DND-41 (cell line): ENCODE data around the gene CCNY.

Experiments used
- CTCF ChIP-seq: IDR thresholded peaks from 2 replicates; pipeline ENCODE4 v1.5.1; 2012; ENCODE audit warnings: borderline replicate concordance, low read length, moderate library complexity, mild to moderate bottlenecking; ENCODE audit not compliant: poor library complexity, severe bottlenecking; ENCODE audit errors: extremely low read depth
- EZH2 ChIP-seq: IDR thresholded peaks from 3 replicates; pipeline ENCODE4 v1.6.1; 2012; ENCODE audit warnings: borderline replicate concordance, low read depth, mild to moderate bottlenecking, moderate library complexity, low read length, inconsistent platforms; ENCODE audit not compliant: severe bottlenecking

GRCh38 chr10:35576730-35577129 lies 240.4 kb downstream of the CCNY start:
- TF ChIP-seq CTCF (no peak), EZH2 (no peak)
